ENCODE results near the gene DEFB131B.

DEFB131B gene

DNA sequence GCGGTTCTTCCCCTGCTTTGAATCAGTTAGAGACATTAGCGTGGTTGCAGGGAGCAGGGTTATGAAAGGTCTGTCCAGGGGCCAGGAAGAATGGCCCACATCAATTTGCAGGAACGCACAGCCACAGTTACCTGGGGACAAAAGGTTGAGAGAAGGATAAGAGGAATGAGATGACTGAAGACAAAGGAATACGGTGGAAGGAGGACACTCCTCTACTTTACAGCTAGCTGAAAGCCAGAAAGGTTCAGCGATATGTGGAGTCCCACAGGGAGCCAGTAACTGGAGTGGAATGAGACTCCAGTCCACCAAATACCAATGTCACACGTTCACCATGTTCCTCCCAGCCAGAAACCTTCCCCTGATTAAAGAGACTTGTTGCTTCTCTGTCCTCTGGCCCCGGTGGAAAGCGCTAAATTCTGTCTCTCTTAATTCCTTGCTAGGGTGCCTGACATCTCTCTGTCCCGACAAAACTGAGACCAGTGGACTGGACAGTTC lies 39.4 kb downstream of the DEFB131B start:
- no peak for DNase-seq (ENCODE audit: low read depth)
- TF ChIP-seq, protein P1, sequence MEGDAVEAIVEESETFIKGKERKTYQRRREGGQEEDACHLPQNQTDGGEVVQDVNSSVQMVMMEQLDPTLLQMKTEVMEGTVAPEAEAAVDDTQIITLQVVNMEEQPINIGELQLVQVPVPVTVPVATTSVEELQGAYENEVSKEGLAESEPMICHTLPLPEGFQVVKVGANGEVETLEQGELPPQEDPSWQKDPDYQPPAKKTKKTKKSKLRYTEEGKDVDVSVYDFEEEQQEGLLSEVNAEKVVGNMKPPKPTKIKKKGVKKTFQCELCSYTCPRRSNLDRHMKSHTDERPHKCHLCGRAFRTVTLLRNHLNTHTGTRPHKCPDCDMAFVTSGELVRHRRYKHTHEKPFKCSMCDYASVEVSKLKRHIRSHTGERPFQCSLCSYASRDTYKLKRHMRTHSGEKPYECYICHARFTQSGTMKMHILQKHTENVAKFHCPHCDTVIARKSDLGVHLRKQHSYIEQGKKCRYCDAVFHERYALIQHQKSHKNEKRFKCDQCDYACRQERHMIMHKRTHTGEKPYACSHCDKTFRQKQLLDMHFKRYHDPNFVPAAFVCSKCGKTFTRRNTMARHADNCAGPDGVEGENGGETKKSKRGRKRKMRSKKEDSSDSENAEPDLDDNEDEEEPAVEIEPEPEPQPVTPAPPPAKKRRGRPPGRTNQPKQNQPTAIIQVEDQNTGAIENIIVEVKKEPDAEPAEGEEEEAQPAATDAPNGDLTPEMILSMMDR (IDR thresholded peaks at IDR 0.05; ENCODE audit: low read length, missing control alignments) = no peak
- no peak overlapping the region for H3K4me3 ChIP-seq (replicated peaks; ENCODE audit: low read depth, low read length)

DNA sequence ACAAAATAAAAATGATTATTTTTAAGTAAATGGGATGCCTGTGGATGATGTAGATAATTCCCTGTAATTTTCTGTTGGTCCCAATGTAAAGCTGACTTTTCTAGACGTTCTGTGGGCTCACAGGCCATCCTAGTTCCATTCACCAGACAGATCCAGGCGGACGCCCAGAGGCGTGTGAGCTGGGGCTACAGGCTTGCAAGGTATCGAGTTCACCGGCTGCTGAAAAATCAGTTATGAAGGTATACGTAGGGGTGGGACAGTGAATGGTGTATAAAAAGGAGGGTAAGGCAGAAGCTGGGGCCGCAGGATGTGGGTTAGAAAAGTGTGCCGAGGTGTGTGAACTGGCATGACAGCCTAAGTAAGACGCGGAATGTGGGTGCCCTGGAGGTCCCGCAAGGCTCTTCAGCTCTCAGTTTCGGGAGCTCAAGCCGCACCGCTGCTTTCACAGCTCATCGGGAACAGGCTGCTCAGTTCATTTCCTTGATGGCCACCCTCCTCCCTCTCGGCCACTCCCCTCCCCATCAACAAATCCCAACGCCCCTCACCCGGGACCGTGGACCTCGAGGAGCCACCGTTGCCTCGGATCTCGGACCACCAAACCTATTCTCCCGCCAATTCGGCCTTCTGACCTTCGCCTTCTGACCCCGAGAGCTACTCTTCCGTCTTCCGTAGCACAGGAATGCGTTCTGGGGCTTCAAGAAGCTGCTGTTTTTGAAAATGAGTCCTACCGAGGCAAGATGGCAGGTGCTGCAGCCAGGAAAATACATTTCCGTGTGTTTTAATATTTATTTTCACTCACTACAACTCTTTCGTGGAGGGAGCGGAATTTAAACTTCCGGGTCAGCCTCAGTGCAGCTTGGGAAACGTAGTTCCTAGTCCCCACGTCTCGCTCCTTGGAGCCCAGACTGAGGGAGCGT lies 49.8 kb downstream of the DEFB131B start, which contains the start of gene XNDC1N:
Gene XNDC1N (minus strand): TSS at position 775 of the 917 bp plus-strand sequence. CDS start 5,241 bp downstream, outside the sequence.
- TF ChIP-seq, protein P1 (IDR thresholded peaks at IDR 0.05; ENCODE audit: low read length, missing control alignments) = no peak
- peak; percentile 89 for DNase-seq (ENCODE audit: low read depth)
- peak within 1 kb of the TSS; percentile 89 for H3K4me3 ChIP-seq (replicated peaks; ENCODE audit: low read depth, low read length)

DNA sequence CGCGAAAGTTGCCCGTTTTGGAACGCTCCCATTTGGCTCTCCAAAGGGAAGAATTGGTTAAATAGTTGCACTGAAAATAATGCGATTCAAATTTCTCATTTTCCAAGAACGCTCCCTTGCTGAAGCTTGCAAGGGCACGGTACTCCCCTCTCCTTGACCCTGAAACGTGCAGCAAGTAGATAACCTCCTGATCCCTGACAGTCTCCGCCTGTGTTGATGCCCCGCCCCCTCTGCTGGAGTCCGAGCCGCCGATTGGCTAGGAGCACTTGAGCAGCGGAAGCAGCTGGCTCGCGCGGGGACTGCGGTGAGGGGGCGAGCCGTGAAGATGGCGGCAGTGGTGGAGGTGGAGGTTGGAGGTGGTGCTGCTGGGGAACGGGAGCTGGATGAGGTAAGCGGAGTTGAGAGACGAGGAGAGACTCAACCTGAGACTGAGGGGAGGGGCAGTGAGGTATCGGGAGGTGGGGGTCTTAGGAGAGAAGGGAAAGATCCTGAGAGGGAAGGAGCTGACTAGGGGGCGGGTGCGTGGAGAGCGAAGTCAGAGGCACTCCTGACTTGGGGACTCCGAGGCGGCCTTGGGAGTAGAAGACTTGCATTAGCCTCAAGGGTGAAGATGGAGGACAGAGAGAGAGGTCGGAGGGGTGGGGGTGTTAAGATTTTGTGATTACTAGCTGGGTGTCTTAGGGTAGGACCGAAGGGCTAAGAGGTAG lies 50.6 kb downstream of the DEFB131B start, which contains the start of gene RNF121:
Gene RNF121 (plus strand): TSS at position 310 of the 707 bp plus-strand sequence. CDS start 16 bp downstream, at position 326.
- H3K4me3 ChIP-seq (replicated peaks; ENCODE audit: low read depth, low read length) = peak within 1 kb of the TSS; percentile 89
- DNase-seq (ENCODE audit: low read depth) = peak; percentile 95
- TF ChIP-seq, protein P1 (IDR thresholded peaks at IDR 0.05; ENCODE audit: low read length, missing control alignments) = no peak

DNA sequence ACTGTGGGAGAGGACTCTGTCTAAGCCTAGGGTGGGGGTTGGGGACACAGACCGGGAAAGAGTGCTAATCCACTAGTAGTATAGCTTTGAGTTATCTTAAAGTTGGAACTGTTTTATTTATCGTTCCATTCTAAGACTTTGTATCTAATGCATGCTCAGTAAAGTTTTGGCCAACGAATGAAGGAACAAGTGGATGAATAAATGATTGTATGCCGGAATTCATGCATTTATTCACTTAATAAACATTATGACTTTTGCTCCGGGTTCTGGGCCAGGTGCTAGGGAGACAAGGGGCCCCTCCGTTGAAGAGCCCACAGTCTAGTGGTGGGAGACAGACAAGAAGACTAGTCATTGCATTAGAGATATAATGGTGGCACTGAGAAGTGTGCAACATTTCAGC lies 51.2 kb downstream of the DEFB131B start:
- peak overlapping the region; percentile 89 for H3K4me3 ChIP-seq (replicated peaks; ENCODE audit: low read depth, low read length)
- TF ChIP-seq, protein P1 (IDR thresholded peaks at IDR 0.05; ENCODE audit: low read length, missing control alignments) = no peak
- no peak for DNase-seq (ENCODE audit: low read depth)

DNA sequence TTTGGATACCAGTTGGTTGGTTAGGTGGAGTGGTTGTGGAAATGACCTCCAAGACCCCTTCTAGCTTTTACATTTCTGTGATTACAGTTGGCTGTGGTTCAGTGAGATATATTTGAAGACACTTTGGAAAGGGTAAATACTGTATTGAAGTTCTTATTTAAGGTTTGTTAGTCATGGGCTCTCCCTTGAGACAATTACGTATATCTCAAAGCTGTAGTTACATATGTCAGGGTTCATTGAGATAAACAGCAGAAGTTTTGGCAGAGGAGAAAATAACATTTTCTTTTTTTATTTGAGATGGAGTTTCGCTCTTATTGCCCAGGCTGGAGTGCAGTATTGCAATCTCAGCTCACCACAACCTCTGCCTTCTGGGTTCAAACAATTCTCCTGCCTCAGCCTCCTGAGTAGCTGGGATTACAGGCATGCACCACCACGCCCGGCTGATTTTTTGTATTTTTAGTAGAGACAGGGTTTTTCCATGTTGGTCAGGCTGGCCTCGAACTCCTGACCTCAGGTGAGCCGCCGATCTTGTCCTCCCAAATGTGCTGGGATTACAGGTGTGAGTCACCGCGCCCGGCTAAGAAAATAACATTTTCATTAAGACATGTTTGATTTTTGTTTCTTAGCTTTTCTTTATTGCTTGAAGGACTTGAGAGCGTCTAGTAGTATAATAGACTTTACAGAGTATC lies 52.4 kb downstream of the DEFB131B start:
- TF ChIP-seq, protein P1 (IDR thresholded peaks at IDR 0.05; ENCODE audit: low read length, missing control alignments) = no peak
- H3K4me3 ChIP-seq (replicated peaks; ENCODE audit: low read depth, low read length) = no peak overlapping the region

DNA sequence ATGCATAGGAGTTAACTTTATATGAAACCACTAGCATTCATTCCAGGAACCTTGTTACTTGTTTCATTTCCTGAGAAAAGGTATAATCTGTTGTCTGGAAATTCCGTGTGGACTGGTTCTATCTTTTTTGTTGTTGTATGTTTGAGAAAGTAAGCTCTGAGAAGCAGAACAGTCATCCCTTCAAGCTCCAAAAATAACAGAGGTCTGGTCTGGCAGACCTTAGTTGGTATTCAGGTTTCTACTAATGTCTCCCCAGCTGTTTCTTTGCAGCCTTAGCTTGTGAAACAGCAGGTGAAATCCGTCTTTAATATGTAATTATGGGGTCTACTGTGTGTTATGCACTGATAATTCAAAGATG lies 53.0 kb downstream of the DEFB131B start:
- TF ChIP-seq, protein P1 (IDR thresholded peaks at IDR 0.05; ENCODE audit: low read length, missing control alignments) = no peak
- no peak for DNase-seq (ENCODE audit: low read depth)
- H3K4me3 ChIP-seq (replicated peaks; ENCODE audit: low read depth, low read length) = no peak overlapping the region

More for the DNA sequence above, 52.4 kb downstream of the DEFB131B start:
- DNase-seq (ENCODE audit: low read depth) = no peak

Measured in fibroblast of pulmonary artery (primary cell).